H1 (cell line): ENCODE results near the gene ZDHHC22. TPM values are rescaled to one million over a fixed set of nuclear protein-coding genes. Genes with fewer than 3 reads are reported as not detected.

Experiments
- ASH2L ChIP-seq: fragments of 200-600, 300-600 bp; sonication (generic); IDR thresholded peaks from one replicate; pipeline ENCODE4 v1.7.1; 2017; ENCODE audit warnings: low read length
- ATF3 ChIP-seq: IDR thresholded peaks from 2 replicates; pipeline ENCODE4 v1.6.1; 2011; ENCODE audit warnings: low read depth, mild to moderate bottlenecking, low read length; ENCODE audit not compliant: insufficient read depth
- BCL11A ChIP-seq, 2 experiments: IDR thresholded peaks; one replicate each; pipeline ENCODE4 v1.6.1; 2011; ENCODE audit warnings: low read depth in 2 of 2, low read length in 2 of 2, mild to moderate bottlenecking in 2 of 2
- BRCA1 ChIP-seq: IDR thresholded peaks from 2 replicates; pipeline ENCODE4 v1.6.1; 2012; ENCODE audit warnings: low read depth, low read length, improper control_type of control experiment
- CHD2 ChIP-seq: IDR thresholded peaks from 2 replicates; pipeline ENCODE4 v1.6.1; 2012; ENCODE audit warnings: low read length, improper control_type of control experiment
- E2F6 ChIP-seq: IDR thresholded peaks from 2 replicates; pipeline ENCODE4 v1.6.1; 2012; ENCODE audit warnings: inconsistent platforms
- EZH2 ChIP-seq: fragments of 200-600 bp; sonication (generic); IDR thresholded peaks from 2 replicates; pipeline ENCODE4 v1.7.1; 2012; ENCODE audit warnings: low read depth, mild to moderate bottlenecking, moderate library complexity, low read length, inconsistent platforms; ENCODE audit not compliant: severe bottlenecking
- HDAC2 ChIP-seq, 2 experiments: fragments of 300-600 bp in 1 of 2; sonication (generic) in 1 of 2; IDR thresholded peaks; 2 replicates each; pipeline ENCODE4 v1.6.1; 2011 to 2012; ENCODE audit warnings: low read depth in 2 of 2, low read length in 2 of 2, mild to moderate bottlenecking in 2 of 2, moderate library complexity in 2 of 2, borderline replicate concordance in 1 of 2, inconsistent platforms in 1 of 2
- JUN ChIP-seq: IDR thresholded peaks from 2 replicates; pipeline ENCODE4 v1.6.1; 2011; ENCODE audit warnings: low read depth, mild to moderate bottlenecking, improper control_type of control experiment, low read length
- KDM5A ChIP-seq: fragments of 200-600 bp; IDR thresholded peaks from 2 replicates; pipeline ENCODE4 v1.7.1; 2012; ENCODE audit warnings: mild to moderate bottlenecking, low read length, inconsistent platforms, mixed read lengths
- MAFK ChIP-seq: IDR thresholded peaks from 2 replicates; pipeline ENCODE4 v1.6.1; 2012; ENCODE audit warnings: low read depth, mild to moderate bottlenecking, improper control_type of control experiment, low read length
- NANOG ChIP-seq: IDR thresholded peaks from 2 replicates; pipeline ENCODE4 v1.6.1; 2011; ENCODE audit warnings: low read length, low read depth, mild to moderate bottlenecking, inconsistent platforms; ENCODE audit not compliant: insufficient read depth, poor library complexity, severe bottlenecking
- NRF1 ChIP-seq: IDR thresholded peaks from 2 replicates; pipeline ENCODE4 v1.6.1; 2011; ENCODE audit warnings: mild to moderate bottlenecking, low read depth, low read length, improper control_type of control experiment
- RFX5 ChIP-seq: IDR thresholded peaks from 2 replicates; pipeline ENCODE4 v1.6.1; 2011; ENCODE audit warnings: low read depth, low read length, improper control_type of control experiment, borderline replicate concordance
- RNF2 ChIP-seq: fragments of 200-900, 300-1000 bp; sonication (generic); IDR thresholded peaks from 2 replicates; pipeline ENCODE4 v1.7.1; 2016; ENCODE audit warnings: borderline replicate concordance, low read depth, mild to moderate bottlenecking, antibody characterized with exemption, low read length; ENCODE audit not compliant: poor library complexity, severe bottlenecking; ENCODE audit errors: missing control alignments
- SIN3A ChIP-seq, 2 experiments: IDR thresholded peaks in 1 of 2; conservative IDR thresholded peaks in 1 of 2; 2 replicates each; pipeline ENCODE4 v1.6.1; 2011 to 2012; ENCODE audit warnings: low read length in 2 of 2, improper control_type of control experiment in 1 of 2, low read depth in 1 of 2, mild to moderate bottlenecking in 1 of 2
- SP2 ChIP-seq: IDR thresholded peaks from 2 replicates; pipeline ENCODE4 v1.6.1; 2012; ENCODE audit warnings: mild to moderate bottlenecking, low read length, inconsistent platforms
- TAF1 ChIP-seq: IDR thresholded peaks from 2 replicates; pipeline ENCODE4 v1.6.1; 2011; ENCODE audit warnings: mild to moderate bottlenecking, low read depth, low read length
- YY1 ChIP-seq: IDR thresholded peaks from 2 replicates; pipeline ENCODE4 v1.6.1; 2011; ENCODE audit warnings: low read depth, mild to moderate bottlenecking, low read length
- polyA plus RNA-seq, 7 experiments: library from polyadenylated mRNA; depleted of rRNA in 3 of 7; stranded (reverse) in 5 of 7; unstranded in 2 of 7; fragments of >200 nt in 5 of 7; fragments of 200-250 nt in 2 of 7; gene quantifications; 1 replicate in 5 of 7; 2 replicates in 1 of 7; 4 replicates in 1 of 7; pipeline versions ENCODE4 v1.2.1 to v1.2.3, GENCODE V29; 2011 to 2013; ENCODE audit warnings: missing spikeins in 2 of 7, mixed read lengths in 2 of 7
- total RNA-seq: library from RNA; stranded (reverse); fragmentation: NEBNext Ultra II Directional; extraction: Animal tissue kit (Norgen Biotek cat#: 25700); gene quantifications from 2 replicates; pipeline ENCODE4 v1.2.1, GENCODE V29; 2021

Gene ZDHHC22
- total and polyA plus RNA-seq, 2 of the 8 experiments (the other 6 are each of a cell fraction or from before 2014, with no cell fraction given), result 23.8 to 55.2 TPM

GRCh38 chr14:77111021-77111420 is 30.6 kb downstream of the ZDHHC22 start (continued):
- TF ChIP-seq HDAC2 (IDR thresholded peaks at IDR 0.05; ENCODE audit: borderline replicate concordance in 1 of 2, low read depth in 2 of 2, low read length in 2 of 2) (peak in 1 of 2 experiments; percentile 88; a peak in 1 of 4 replicates), TAF1 (peak; percentile 69; the same call in 1 of the 2 replicates), RFX5 (no peak), JUN (no peak), MAFK (no peak; the same call in 1 of the 2 replicates), ASH2L (peak; percentile 96), RNF2 (no peak), CHD2 (peak; percentile 56; the same call in 1 of the 2 replicates), EZH2 (no peak), YY1 (no peak; the same call in 1 of the 2 replicates), BCL11A (IDR thresholded peaks at IDR 0.05; ENCODE audit: low read depth in 2 of 2, low read length in 2 of 2) (peak in 1 of 2 experiments; percentile 40), E2F6 (no peak), SIN3A (conservative IDR thresholded peaks at IDR 0.05 in 1 of 2, IDR thresholded peaks at IDR 0.05 in 1 of 2; ENCODE audit: low read depth in 1 of 2, low read length in 2 of 2) (0 out of 4 replicates have a peak, but pooled peaks of 1 of the 2 experiments have one; percentile 30), NRF1 (no peak), NANOG (no peak), SP2 (no peak), BRCA1 (no peak), KDM5A (no peak), ATF3 (no peak)
